B cell (primary cell): ENCODE results near the gene BORCS8. TPM values are rescaled to one million over a fixed set of nuclear protein-coding genes. Genes with fewer than 3 reads are reported as not detected.

Experiments used
- ATAC-seq: fragments of 200-7000 bp; cut with Tn5 transposase; one replicate; pipeline ENCODE4 v1.10.0; 2021; ENCODE audit warnings: low read depth, mild to moderate bottlenecking, moderate number of reproducible peaks, moderate library complexity
- CTCF ChIA-PET: fragments of 350-600 bp; sonication (Branson Sonifier 250); formaldehyde crosslinking; loops from one replicate; lab custom pipeline; 2021; ENCODE audit warnings: antibody characterized with exemption, inconsistent platforms; lab: Charles Lee
- POLR2A ChIA-PET: fragments of 350-600 bp; sonication (Branson Sonifier 250); formaldehyde crosslinking; loops from one replicate; lab custom pipeline; 2021; ENCODE audit warnings: antibody characterized with exemption; lab: Charles Lee
- DNase-seq: peaks from one replicate; pipeline ENCODE4 v3.0.0; 2013
- H2AFZ ChIP-seq: 2 replicates; pipeline ENCODE4 v1.6.1; 2012; ENCODE audit warnings: mild to moderate bottlenecking, low read depth, low read length; ENCODE audit not compliant: insufficient read depth, poor library complexity, severe bottlenecking
- H3K27ac ChIP-seq, 2 donors: 1 replicate in 1 of 2; 2 replicates in 1 of 2; pipeline ENCODE4 v1.5.1; 2012 to 2013; ENCODE audit warnings: low read length in 2 of 2, mild to moderate bottlenecking in 2 of 2, moderate library complexity in 1 of 2
- H3K27me3 ChIP-seq, 4 experiments: fragments of 200-600 bp in 1 of 4; sonication (generic) in 1 of 4; replicated peaks in 1 of 4; 1 replicate in 2 of 4; 2 replicates in 2 of 4; pipeline versions ENCODE4 v1.6.1 to v1.7.0; 2013 to 2016; ENCODE audit warnings: low read length in 3 of 4, mild to moderate bottlenecking in 2 of 4, mixed read lengths in 1 of 4, moderate library complexity in 1 of 4; ENCODE audit not compliant: insufficient read depth in 4 of 4, control insufficient read depth in 3 of 4; ENCODE audit errors: control extremely low read depth in 1 of 4
- H3K36me3 ChIP-seq, 2 experiments: replicated peaks in 1 of 2; 1 replicate in 1 of 2; 2 replicates in 1 of 2; pipeline versions ENCODE4 v1.6.1 to v1.7.1; 2013; ENCODE audit warnings: low read length in 1 of 2; ENCODE audit not compliant: insufficient read depth in 2 of 2, control insufficient read depth in 1 of 2; ENCODE audit errors: control extremely low read depth in 1 of 2, extremely low read depth in 1 of 2
- H3K4me1 ChIP-seq, 2 donors: fragments of 200-600 bp in 1 of 2; sonication (generic) in 1 of 2; 1 replicate in 1 of 2; 2 replicates in 1 of 2; pipeline versions ENCODE4 v1.5.1 to v1.6.1; 2013 to 2017; ENCODE audit warnings: low read length in 2 of 2; ENCODE audit not compliant: control insufficient read depth in 2 of 2, insufficient read depth in 2 of 2
- H3K4me2 ChIP-seq: replicated peaks from 2 replicates; pipeline ENCODE3; 2012; ENCODE audit warnings: mild to moderate bottlenecking, low read depth, low read length; ENCODE audit not compliant: poor library complexity, severe bottlenecking
- H3K4me3 ChIP-seq, 5 experiments: fragments of 200-600 bp in 1 of 5; sonication (generic) in 1 of 5; 1 replicate in 3 of 5; 2 replicates in 2 of 5; pipeline versions ENCODE4 v1.5.1 to v1.7.0; 2011 to 2016; ENCODE audit warnings: low read length in 4 of 5, mild to moderate bottlenecking in 4 of 5, low read depth in 2 of 5, control low read depth in 1 of 5, moderate library complexity in 1 of 5; ENCODE audit not compliant: insufficient read depth in 1 of 5; ENCODE audit errors: control extremely low read depth in 1 of 5, extremely low read depth in 1 of 5
- H3K79me2 ChIP-seq: fragments of 200-600 bp; sonication (generic); one replicate; pipeline ENCODE4 v1.6.0; 2016; ENCODE audit warnings: low read length; ENCODE audit not compliant: control insufficient read depth, insufficient read depth
- H3K9ac ChIP-seq: fragments of 200-600 bp; sonication (generic); 2 replicates; pipeline ENCODE4 v1.6.1; 2017; ENCODE audit warnings: mild to moderate bottlenecking, low read length, moderate library complexity
- H3K9me3 ChIP-seq, 3 donors: one replicate each; pipeline versions ENCODE4 v1.6.1 to v1.7.1; 2013; ENCODE audit warnings: low read length in 2 of 3; ENCODE audit not compliant: control insufficient read depth in 2 of 3, insufficient read depth in 1 of 3; ENCODE audit errors: control extremely low read depth in 1 of 3
- H4K20me1 ChIP-seq: 2 replicates; pipeline ENCODE4 v1.6.0; 2012; ENCODE audit warnings: mild to moderate bottlenecking, low read length; ENCODE audit not compliant: insufficient read depth, control insufficient read depth, poor library complexity, severe bottlenecking
- H3K27ac Mint-ChIP-seq: one replicate; pipeline ENCODE4 v1.8.0; 2021; ENCODE audit warnings: mixed read lengths
- H3K27me3 Mint-ChIP-seq: one replicate; pipeline ENCODE4 v1.8.0; 2021; ENCODE audit warnings: mixed read lengths
- H3K4me1 Mint-ChIP-seq: one replicate; pipeline ENCODE4 v1.8.0; 2021; ENCODE audit warnings: mixed read lengths
- H3K4me3 Mint-ChIP-seq: one replicate; pipeline ENCODE4 v1.8.0; 2021; ENCODE audit warnings: mixed read lengths
- H3K9me3 Mint-ChIP-seq: one replicate; pipeline ENCODE4 v1.8.0; 2022; ENCODE audit warnings: mixed read lengths; ENCODE audit not compliant: insufficient read depth
- CTCF ChIP-seq: fragments of 200-600 bp; IDR thresholded peaks from one replicate; pipeline ENCODE4 v1.8.0; 2022; ENCODE audit warnings: antibody characterized with exemption, mild to moderate bottlenecking
- EZH2 ChIP-seq: IDR thresholded peaks from 2 replicates; pipeline ENCODE4 v1.6.1; 2012; ENCODE audit warnings: borderline replicate concordance, low read depth, mild to moderate bottlenecking, moderate library complexity, low read length; ENCODE audit not compliant: insufficient read depth, poor library complexity, severe bottlenecking
- intact Hi-C: fragments of 100-400 bp; cut with micrococcal nuclease; formaldehyde crosslinking; loops from one replicate; pipeline ENCODE4 v1.10.0; 2022
- polyA plus RNA-seq: library from polyadenylated mRNA; depleted of rRNA; stranded (reverse); fragments of >200 nt; gene quantifications from 2 replicates; pipeline ENCODE4 v1.2.3, GENCODE V29; 2012
- total RNA-seq, 2 donors: library from RNA; stranded (reverse); fragments of 120-200 nt in 1 of 2; gene quantifications; 1 replicate in 1 of 2; 2 replicates in 1 of 2; pipeline versions ENCODE4 v1.2.3 to v1.2.4, GENCODE V29; 2013 to 2022

The BORCS8 gene
- total and polyA plus RNA-seq, 2 donors (not counting 1 experiment from before 2014, with no cell fraction given), result 37.6 to 63.1 TPM

DNA sequence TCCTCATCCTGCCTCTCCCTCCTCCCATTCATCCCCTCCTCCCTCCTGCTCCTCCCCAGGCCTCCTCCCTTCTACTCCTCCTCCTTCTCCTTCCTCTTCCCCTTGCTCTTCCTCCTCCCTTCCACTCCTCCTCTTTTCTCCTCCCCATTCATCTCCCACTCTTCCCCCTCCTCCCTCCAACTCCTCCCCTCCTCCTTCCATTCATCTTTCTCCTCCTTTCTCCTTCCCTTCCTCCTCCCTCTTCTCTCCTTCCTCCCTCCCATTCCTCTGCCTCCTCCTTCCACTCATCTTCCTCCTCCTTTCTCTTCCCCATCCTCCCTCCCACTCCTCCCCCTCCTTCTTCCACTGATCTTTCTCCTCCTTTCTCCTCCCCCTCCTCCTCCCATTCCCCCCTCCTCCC lies 47.7 kb upstream of the BORCS8 start:
- H3K4me1 Mint-ChIP-seq, result no peaks in the 10 kb centered on the region
- intact Hi-C loops, result no loop called here
- POLR2A ChIA-PET, result no interaction called here

More for the DNA sequence above, 47.7 kb upstream of the BORCS8 start:
- Histone ChIP-seq H3K36me3 (no peaks in the 10 kb centered on the region), H3K27ac (no peak overlapping the region), H3K4me2 (no peak overlapping the region), H3K27me3 (peaks cover 0 to 12% (median 4%) of the 10 kb centered on the region in 4 experiments), H3K79me2 (no peaks in the 10 kb centered on the region), H3K4me1 (no peaks in the 10 kb centered on the region), H3K4me3 (no peak overlapping the region), H3K9ac (no peak overlapping the region), H2AFZ (no peak overlapping the region), H3K9me3 (peaks cover 1 to 27% (median 13%) of the 10 kb centered on the region in 3 donors), H4K20me1 (no peaks in the 10 kb centered on the region)
- peaks cover 7% of the 10 kb centered on the region for H3K9me3 Mint-ChIP-seq
- CTCF ChIA-PET, result no interaction called here
- H3K27ac Mint-ChIP-seq, result no peak overlapping the region
- no peak overlapping the region for H3K4me3 Mint-ChIP-seq
- ATAC-seq (no peak), DNase-seq (no peak)
- TF ChIP-seq CTCF (no peak), EZH2 (no peak)
- peaks cover 11% of the 10 kb centered on the region for H3K27me3 Mint-ChIP-seq
